HG02970 (cell line): ENCODE results near the gene SUSD4.

Experiments
- ATAC-seq: cut with Tn5 transposase; IDR thresholded peaks from one replicate; pipeline ENCODE4 v1.9.1; 2021; ENCODE audit warnings: mild to moderate bottlenecking, moderate library complexity, moderate number of reproducible peaks; ENCODE audit not compliant: unreplicated experiment, low FRiP score

Gene SUSD4

DNA sequence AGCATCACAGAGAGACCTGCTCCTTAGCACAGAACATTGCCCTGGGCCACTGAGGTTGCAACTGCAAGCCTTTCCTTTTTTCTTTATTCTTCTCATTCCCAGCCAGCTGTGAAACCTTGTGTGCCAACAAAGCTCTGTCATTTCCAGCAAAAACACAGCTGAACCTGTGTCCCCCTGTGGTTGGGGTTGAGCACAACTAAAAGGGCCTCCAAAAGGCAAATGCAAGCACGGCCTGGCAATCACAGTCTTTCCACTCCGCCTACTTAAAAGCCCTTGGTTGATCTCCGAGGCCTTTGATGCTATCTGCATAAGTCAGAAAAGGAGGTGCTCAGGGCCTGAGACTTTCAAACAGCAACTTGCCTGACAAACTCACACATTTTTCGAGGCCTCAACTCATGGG, 32.7 kb downstream of the SUSD4 start:
- no peak for ATAC-seq

- ATAC-seq: no peak
Observed at GRCh38 chr1:223330466-223330865, 33.5 kb downstream of the SUSD4 start.

DNA sequence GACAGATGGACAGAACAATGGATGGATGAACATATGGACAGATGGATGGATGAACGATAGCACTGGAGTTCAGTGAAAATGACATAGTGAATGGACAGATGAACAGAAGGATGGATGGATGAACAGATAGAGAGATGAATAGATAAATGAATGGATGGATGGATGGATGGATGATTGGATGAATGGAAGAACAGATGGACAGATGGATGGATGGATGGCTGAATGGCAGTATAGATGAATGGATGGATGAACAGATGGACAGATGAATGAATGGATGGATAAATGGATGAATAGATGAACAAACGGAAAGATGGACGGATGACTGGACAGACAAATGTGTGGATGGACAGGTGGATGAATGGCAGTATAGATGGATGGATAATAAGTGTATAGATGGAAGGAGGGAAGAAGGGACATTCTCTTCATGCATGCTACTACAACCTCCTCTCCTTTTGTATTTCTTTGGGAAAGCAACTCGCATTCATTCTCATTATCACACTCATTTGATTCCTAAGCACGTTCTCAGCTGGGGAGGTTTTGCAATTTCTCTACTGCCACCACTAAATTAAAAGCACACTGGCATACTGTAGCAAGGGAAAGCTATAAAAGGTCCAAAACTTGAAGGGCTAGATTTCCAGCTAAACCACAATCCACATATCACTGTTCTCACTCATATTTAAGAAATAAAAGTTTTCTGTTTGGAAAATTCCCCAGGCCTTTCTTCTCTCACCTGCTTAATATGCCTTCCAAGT, 34.1 kb downstream of the SUSD4 start:
- ATAC-seq: no peak

DNA sequence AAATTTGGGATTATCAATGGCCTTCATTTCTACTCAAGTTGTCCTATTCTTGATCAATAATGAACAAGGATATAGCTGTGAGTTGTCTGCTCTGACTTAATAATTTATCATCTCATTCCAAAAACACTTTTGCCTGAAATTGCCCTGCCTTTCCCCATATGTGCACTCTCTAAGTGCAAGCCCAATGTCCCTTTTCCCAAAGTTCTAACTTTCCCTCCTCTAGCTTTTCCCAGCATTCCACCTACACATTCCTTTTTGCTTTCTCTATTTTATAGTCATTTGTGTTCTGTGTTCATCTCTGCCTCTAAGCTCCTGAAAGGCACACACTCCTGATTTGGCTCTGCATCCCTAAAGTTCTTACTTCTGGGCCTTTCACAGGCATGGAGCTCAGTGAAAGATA, 34.7 kb downstream of the SUSD4 start:
- ATAC-seq: no peak

- no peak for ATAC-seq
Observed at GRCh38 chr1:223328566-223328965, 35.4 kb downstream of the SUSD4 start.

GRCh38 chr1:223326776-223327175, 37.2 kb downstream of the SUSD4 start:
- no peak for ATAC-seq

DNA sequence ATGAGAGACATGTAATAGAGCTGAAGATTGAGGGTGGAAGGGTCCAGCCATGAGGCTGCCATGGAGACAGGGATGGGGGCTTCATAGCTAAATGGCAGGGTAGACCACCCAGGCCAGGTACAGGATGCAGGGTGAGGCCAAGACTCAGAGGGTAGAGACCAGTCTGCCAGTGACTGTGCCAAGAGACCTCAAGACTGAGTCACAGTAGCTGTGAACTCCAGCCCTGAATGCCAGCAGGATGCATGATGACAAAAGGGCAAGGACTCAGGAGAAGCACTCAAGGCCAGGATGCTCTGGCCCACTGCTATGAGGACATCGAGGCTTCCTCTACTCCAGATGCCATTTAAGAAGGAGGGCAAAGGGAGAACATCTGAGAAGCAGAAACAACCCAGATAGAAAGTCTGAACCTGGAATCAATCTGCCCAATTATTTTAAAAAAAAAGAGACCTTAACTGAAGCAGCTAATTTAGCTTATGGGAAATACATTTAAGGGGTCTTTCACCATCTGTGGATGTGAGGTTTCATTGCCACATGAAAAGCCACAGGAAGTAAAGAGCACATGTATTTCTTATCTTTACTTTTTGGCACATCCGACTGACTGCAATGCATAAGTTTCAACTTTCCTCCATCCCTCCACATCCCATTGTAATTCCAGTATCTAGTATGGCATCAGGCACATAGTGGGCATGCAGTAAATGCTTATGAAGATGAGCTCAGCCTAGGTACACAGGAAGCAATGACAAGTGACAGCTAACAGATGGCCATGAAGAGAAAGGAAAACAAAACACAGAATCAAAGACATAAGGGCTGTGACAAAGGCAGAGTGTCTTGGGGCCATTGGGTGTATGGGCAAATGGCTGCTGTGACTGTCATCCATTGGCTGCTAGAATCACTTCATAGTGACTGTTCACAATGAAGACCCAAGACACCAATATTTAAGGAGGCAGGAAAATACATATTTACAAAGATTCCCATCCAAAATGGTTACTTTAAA, 40.2 kb downstream of the SUSD4 start:
- no peak for ATAC-seq

DNA sequence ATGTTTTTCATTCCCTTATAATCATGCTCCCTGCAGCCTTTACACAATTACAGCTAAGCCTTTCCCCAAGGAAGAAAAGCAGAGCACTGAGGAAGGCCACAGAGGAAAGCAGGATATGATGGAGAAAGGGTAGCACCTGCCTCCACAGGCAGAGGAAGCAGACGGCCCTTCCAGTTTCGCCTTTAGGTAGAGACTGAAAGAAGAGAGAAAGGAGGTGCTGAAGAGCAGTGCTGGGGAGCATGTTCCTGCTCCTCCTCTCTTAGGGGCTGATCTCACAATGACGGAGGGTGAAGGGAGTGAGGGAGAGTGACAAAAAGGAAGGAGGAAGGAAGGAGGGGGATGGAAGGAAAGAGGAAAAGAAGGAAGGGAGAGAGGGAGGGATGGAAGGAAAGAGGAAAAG, 41.1 kb downstream of the SUSD4 start:
- no peak for ATAC-seq

DNA sequence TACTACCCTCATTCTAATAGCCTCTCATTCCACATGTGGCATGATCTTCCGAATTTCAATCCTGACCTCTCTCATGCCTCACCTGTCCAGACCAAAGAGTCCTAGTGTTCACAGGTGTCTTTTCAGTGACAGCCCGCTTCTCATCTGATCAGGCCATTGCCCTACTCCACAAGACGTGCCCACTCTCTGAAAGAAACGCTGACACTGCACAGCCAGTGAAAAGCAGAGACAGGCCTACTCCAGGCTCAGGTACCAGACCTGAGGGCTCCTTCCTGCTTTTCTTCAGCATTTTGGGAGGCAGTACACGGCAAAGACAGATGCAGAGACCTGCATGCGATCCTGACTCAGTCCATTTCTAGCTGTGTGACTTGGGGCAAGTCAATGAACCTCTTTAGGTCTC, 43.0 kb downstream of the SUSD4 start:
- ATAC-seq: no peak

DNA sequence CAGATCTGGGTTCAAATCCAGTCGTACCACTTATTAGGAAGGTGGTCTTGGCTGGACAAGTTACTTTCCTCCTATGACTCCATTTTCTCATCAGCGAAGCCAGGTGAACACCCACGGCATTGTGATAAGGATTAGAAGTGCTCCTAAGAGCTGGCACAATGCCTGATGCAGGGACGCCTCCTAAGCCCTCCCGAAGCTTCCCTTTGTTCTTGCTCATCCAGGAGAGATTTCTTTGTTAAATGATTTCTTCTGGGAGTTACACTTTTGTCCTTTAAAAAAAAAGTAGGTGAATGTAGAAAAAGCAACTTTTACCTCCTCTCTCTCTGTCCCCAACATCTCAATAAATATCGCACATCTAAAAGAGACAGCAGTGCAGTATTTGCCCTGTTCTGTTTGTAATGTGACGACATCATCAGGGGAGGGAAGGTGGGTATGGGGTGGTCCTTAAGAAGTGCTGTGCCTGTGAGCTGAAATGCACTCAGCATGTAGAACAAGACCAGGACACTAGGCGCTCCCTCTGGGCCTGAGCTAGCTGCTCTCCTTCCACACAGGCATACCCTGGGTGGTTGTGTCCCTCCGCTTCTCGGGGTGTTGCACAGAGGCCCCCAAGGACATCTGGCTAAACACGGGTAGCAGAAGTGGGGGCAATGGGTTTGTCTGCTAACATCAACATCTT, 43.9 kb downstream of the SUSD4 start:
- ATAC-seq: no peak

DNA sequence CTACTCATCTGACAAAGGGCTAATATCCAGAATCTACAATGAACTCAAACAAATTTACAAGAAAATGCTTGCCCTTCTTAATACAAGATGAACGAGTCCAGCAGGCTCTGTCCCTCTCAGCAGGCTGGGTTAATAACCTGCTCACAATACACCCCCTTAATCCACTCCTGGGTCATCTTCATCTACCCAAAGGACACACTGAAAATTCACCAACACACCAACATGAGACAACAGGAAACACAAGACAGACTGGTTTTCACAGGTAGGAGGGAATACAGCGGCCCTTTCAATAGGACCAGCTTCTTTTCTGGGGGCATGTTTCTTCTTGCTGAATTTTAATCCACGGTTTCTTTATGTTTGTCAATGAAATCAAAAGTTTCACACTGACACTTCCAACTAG, 44.6 kb downstream of the SUSD4 start:
- ATAC-seq: no peak

GRCh38 chr1:223316082-223316481, 47.9 kb downstream of the SUSD4 start:
- no peak for ATAC-seq

GRCh38 chr1:223315665-223316064, 48.3 kb downstream of the SUSD4 start:
- no peak for ATAC-seq

- no peak for ATAC-seq
Observed at GRCh38 chr1:223313415-223313754, 50.6 kb downstream of the SUSD4 start.

GRCh38 chr1:223312705-223313414, 51.1 kb downstream of the SUSD4 start:
- no peak for ATAC-seq

GRCh38 chr1:223312273-223312672, 51.7 kb downstream of the SUSD4 start:
- ATAC-seq: no peak

DNA sequence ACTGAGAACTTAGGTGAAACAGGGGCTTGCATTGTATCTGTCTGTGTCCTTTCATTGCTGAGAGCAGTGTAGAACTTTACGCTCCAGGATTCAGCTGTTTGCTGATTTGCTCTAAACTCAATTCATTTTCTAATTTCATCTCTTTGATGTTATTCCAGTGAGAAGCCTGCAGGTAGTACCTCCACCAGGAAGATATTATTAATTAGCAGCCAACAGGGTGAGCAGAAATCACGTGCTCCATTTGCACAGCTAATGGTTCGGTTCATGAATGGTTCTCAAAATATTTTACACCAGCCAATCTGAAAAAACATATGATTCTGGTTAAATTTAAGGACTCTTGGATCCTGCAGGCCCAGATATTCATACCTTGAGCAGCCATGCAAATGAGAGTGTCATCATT, 52.1 kb downstream of the SUSD4 start:
- ATAC-seq: no peak

DNA sequence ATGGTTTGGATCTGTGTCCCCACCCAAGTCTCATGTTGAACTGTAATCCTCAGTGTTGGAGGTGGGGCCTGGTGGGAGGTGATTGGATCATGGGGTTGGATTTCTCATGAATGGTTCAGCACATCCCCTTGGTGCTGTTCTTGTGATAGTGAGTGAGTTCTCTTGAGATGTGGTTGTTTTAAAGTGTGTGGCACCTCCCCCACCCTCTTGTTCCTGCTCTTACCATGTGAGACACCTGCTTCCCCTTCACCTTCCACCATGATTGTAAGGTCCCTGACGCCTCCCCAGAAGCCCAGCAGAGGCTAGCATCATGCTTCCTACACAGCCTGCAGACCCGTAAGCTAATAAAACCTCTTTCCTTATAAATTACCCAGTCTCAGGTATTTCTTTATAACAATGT, 55.8 kb downstream of the SUSD4 start:
- no peak for ATAC-seq

GRCh38 chr1:223307544-223307943, 56.4 kb downstream of the SUSD4 start:
- no peak for ATAC-seq

DNA sequence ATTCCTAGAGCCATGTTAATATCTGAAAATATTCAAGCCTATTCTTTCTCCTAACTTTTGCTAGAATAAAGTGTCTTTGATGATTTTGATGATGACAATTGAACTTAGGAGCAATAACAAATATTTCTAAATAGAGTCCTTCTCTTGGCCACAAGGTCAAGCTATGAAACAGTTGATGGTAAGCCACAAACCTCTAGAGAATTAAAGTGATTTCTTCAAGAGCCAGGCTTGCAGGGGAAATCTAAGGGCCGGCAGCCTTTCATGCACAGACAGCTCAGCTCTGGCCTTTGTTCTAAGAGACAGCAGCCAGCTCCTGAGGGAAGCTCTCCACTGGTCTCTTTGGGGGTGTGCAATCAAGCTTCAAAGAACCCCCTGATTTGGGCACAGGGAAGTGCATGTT, 59.0 kb downstream of the SUSD4 start:
- no peak for ATAC-seq

- ATAC-seq: no peak
Observed at GRCh38 chr1:223301371-223301770, 62.6 kb downstream of the SUSD4 start.
